ENCODE measurements around the gene RNF168.
A peak's percentile ranks its signal among the peaks of the same experiment; 100 is the strongest.
"Not testable (repeated sequence)": the region's sequence is repeated elsewhere in the genome, so short reads cannot be mapped to it uniquely, and the experiment has no call there.

The RNF168 gene

DNA sequence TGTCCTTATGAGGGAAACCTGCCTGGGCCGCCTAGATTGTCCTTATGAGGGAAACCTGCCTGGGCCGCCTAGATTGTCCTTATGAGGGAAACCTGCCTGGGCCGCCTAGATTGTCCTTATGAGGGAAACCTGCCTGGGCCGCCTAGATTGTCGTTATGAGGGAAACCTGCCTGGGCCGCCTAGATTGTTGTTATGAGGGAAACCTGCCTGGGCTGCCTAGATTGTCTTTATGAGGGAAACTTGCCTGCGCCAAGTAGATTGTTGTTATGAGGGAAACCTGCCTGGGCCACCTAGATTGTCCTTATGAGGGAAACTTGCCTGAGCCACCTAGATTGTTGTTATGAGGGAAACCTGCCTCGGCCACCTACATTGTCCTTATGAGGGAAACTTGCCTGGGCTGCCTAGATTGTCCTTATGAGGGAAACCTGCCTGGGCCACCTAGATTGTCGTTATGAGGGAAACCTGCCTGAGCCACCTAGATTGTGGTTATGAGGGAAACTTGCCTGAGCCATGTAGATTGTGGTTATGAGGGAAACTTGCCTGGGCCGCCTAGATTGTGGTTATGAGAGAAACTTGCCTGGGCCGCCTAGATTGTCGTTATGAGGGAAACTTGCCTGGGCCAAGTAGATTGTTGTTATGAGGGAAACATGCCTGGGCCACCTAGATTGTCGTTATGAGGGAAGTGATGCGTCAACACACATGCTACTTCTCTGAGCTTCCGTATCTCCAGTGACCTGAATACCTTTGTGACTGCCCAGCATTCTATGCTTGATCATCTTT, 8.3 kb upstream of the RNF168 start:
- no CpG with 5 or more reads among the region's 15 CpGs for WGBS, 2 donors (ENCODE audit: extremely low coverage in 2 of 2, insufficient read length in 2 of 2, insufficient replicate concordance in 1 of 2)
- H3K18ac ChIP-seq (ENCODE audit: low read length): not testable (repeated sequence)

DNA sequence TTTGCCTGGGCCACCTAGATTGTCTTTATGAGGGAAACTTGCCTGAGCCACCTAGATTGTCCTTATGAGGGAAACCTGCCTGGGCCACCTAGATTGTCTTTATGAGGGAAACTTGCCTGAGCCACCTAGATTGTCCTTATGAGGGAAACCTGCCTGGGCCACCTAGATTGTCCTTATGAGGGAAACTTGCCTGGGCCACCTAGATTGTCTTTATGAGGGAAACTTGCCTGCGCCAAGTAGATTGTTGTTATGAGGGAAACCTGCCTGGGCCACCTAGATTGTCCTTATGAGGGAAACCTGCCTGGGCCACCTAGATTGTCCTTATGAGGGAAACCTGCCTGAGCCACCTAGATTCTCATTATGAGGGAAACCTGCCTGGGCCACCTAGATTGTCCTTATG, 7.5 kb upstream of the RNF168 start:
- not testable (repeated sequence) for H2AK5ac ChIP-seq (ENCODE audit: low read depth, low read length); H2BK5ac ChIP-seq (ENCODE audit: low read length); H4K8ac ChIP-seq (ENCODE audit: low read depth, low read length); H3K23ac ChIP-seq (ENCODE audit: low read depth, low read length, poor library complexity); H3K4me3 ChIP-seq (ENCODE audit: low read length in 2 of 2); H2BK12ac ChIP-seq (ENCODE audit: low read length); DNase-seq (ENCODE audit: low spot score); H3K27me3 ChIP-seq (ENCODE audit: control insufficient read depth in 3 of 3, insufficient read depth in 3 of 3, low read depth in 1 of 3, low read length in 3 of 3); H3K4me1 ChIP-seq (ENCODE audit: control insufficient read depth in 2 of 2, insufficient read depth in 1 of 2, low read depth in 1 of 2, low read length in 2 of 2); H3K9ac ChIP-seq (ENCODE audit: low read depth, low read length, poor library complexity); H3K27ac ChIP-seq (replicated peaks; ENCODE audit: low read length); H3K4me2 ChIP-seq (ENCODE audit: insufficient read depth, low read length, poor library complexity, severe bottlenecking); H3K36me3 ChIP-seq (replicated peaks in 1 of 2; ENCODE audit: control insufficient read depth in 2 of 2, insufficient read depth in 2 of 2, low read length in 2 of 2); H2AFZ ChIP-seq (ENCODE audit: low read length); H2BK15ac ChIP-seq (ENCODE audit: low read length); H3K18ac ChIP-seq (ENCODE audit: low read length); H2BK120ac ChIP-seq (ENCODE audit: low read depth, low read length); H3K79me1 ChIP-seq (ENCODE audit: low read depth, low read length); H4K91ac ChIP-seq (ENCODE audit: low read depth, low read length, poor library complexity); H3K4ac ChIP-seq (ENCODE audit: low read length); H3K14ac ChIP-seq (ENCODE audit: low read length)
- WGBS, 2 donors (ENCODE audit: extremely low coverage in 2 of 2, insufficient read length in 2 of 2, insufficient replicate concordance in 1 of 2): no CpG with 5 or more reads among the region's 1 CpG
- peaks cover 0 to 13% of the 10 kb centered on the region in 2 donors for H3K9me3 ChIP-seq (replicated peaks in 1 of 2; ENCODE audit: control insufficient read depth in 2 of 2, insufficient read depth in 1 of 2, low read depth in 1 of 2, low read length in 2 of 2)

More for the DNA sequence above, 8.3 kb upstream of the RNF168 start:
- H3K79me1 ChIP-seq (ENCODE audit: low read depth, low read length); H3K4me3 ChIP-seq (ENCODE audit: low read length in 2 of 2); H2BK12ac ChIP-seq (ENCODE audit: low read length); H2BK5ac ChIP-seq (ENCODE audit: low read length); H3K4me2 ChIP-seq (ENCODE audit: insufficient read depth, low read length, poor library complexity, severe bottlenecking); H2AFZ ChIP-seq (ENCODE audit: low read length); H3K9ac ChIP-seq (ENCODE audit: low read depth, low read length, poor library complexity); H4K91ac ChIP-seq (ENCODE audit: low read depth, low read length, poor library complexity); H2AK5ac ChIP-seq (ENCODE audit: low read depth, low read length); H3K4me1 ChIP-seq (ENCODE audit: control insufficient read depth in 2 of 2, insufficient read depth in 1 of 2, low read depth in 1 of 2, low read length in 2 of 2); H3K4ac ChIP-seq (ENCODE audit: low read length); H2BK120ac ChIP-seq (ENCODE audit: low read depth, low read length); H3K27me3 ChIP-seq (ENCODE audit: control insufficient read depth in 3 of 3, insufficient read depth in 3 of 3, low read depth in 1 of 3, low read length in 3 of 3); DNase-seq (ENCODE audit: low spot score); H3K23ac ChIP-seq (ENCODE audit: low read depth, low read length, poor library complexity); H2BK15ac ChIP-seq (ENCODE audit: low read length); H4K8ac ChIP-seq (ENCODE audit: low read depth, low read length); H3K27ac ChIP-seq (replicated peaks; ENCODE audit: low read length); H3K14ac ChIP-seq (ENCODE audit: low read length); H3K36me3 ChIP-seq (replicated peaks in 1 of 2; ENCODE audit: control insufficient read depth in 2 of 2, insufficient read depth in 2 of 2, low read length in 2 of 2): not testable (repeated sequence)
- H3K9me3 ChIP-seq (replicated peaks in 1 of 2; ENCODE audit: control insufficient read depth in 2 of 2, insufficient read depth in 1 of 2, low read depth in 1 of 2, low read length in 2 of 2): peaks cover 2 to 13% of the 10 kb centered on the region in 2 donors

DNA sequence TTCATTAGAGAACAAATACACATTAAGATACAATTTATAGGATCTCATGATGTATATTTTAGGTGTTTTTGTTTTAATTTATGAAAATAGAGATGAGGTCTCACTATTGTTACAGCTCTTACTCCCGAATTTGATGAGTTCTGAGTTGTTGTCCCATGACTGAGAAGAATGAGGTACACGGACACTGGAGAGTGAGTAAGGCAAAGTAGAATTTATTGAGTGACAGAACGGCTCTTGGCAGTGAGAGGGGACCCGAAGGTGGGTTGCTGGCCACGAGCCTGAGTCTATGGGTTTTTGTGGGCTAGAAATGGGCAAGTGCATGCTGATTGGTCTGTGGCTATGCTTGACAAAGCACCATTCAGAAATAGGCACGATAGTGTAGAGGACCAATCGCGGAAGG, 3.1 kb upstream of the RNF168 start:
- H3K9me3 ChIP-seq (replicated peaks in 1 of 2; ENCODE audit: control insufficient read depth in 2 of 2, insufficient read depth in 1 of 2, low read depth in 1 of 2, low read length in 2 of 2): peaks cover 0 to 13% of the 10 kb centered on the region in 2 donors

DNA sequence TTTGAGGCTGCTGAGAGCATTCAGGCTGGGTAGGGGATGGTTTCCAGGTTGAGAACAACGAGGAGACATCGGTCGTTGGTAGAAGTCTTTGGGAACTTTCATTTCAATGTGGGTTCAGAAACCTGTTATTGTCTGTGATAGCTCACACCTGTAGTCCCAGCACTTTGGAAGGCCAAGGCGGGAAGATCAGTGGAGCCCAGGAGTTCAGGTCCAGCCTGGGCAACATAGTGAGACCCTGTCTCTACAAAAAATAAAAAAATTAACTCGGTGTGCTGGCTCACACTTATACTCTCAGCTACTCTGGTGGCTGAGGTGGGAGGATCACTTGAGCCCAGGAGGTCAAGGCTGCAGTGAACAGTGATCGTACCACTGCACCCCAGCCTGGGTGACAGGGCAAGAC, 988 bp upstream of the RNF168 start:
- no CpG with 5 or more reads among the region's 6 CpGs for WGBS, 2 donors (ENCODE audit: extremely low coverage in 2 of 2, insufficient read length in 2 of 2, insufficient replicate concordance in 1 of 2)
- Histone ChIP-seq H3K4ac (ENCODE audit: low read length) (no peak overlapping the region), H3K27ac (replicated peaks; ENCODE audit: low read length) (no peak overlapping the region), H4K8ac (ENCODE audit: low read depth, low read length) (no peak overlapping the region), H3K79me1 (ENCODE audit: low read depth, low read length) (peaks cover 3% of the 10 kb centered on the region), H3K36me3 (replicated peaks in 1 of 2; ENCODE audit: control insufficient read depth in 2 of 2, insufficient read depth in 2 of 2, low read length in 2 of 2) (peaks cover 0 to 13% of the 10 kb centered on the region in 2 donors), H2BK15ac (ENCODE audit: low read length) (no peak overlapping the region), H3K9me3 (replicated peaks in 1 of 2; ENCODE audit: control insufficient read depth in 2 of 2, insufficient read depth in 1 of 2, low read depth in 1 of 2, low read length in 2 of 2) (peaks cover 0 to 16% of the 10 kb centered on the region in 2 donors), H3K18ac (ENCODE audit: low read length) (no peak overlapping the region), H3K4me3 (ENCODE audit: low read length in 2 of 2) (no peak overlapping the region), H2AFZ (ENCODE audit: low read length) (peak overlapping the region; percentile 92), H3K4me2 (ENCODE audit: insufficient read depth, low read length, poor library complexity, severe bottlenecking) (no peak overlapping the region), H3K9ac (ENCODE audit: low read depth, low read length, poor library complexity) (no peak overlapping the region), H3K27me3 (ENCODE audit: control insufficient read depth in 3 of 3, insufficient read depth in 3 of 3, low read depth in 1 of 3, low read length in 3 of 3) (no peaks in the 10 kb centered on the region), H2BK5ac (ENCODE audit: low read length) (no peak overlapping the region), H3K4me1 (ENCODE audit: control insufficient read depth in 2 of 2, insufficient read depth in 1 of 2, low read depth in 1 of 2, low read length in 2 of 2) (peaks cover 2 to 3% of the 10 kb centered on the region in 2 donors), H2BK12ac (ENCODE audit: low read length) (no peak overlapping the region), H3K23ac (ENCODE audit: low read depth, low read length, poor library complexity) (no peak overlapping the region), H2BK120ac (ENCODE audit: low read depth, low read length) (no peak overlapping the region), H2AK5ac (ENCODE audit: low read depth, low read length) (no peak overlapping the region), H3K14ac (ENCODE audit: low read length) (no peak overlapping the region), H4K91ac (ENCODE audit: low read depth, low read length, poor library complexity) (no peak overlapping the region)
- DNase-seq (ENCODE audit: low spot score): no peak

More for the DNA sequence above, 3.1 kb upstream of the RNF168 start:
- Histone ChIP-seq H3K9ac (ENCODE audit: low read depth, low read length, poor library complexity) (no peak overlapping the region), H2BK15ac (ENCODE audit: low read length) (no peak overlapping the region), H3K4me3 (ENCODE audit: low read length in 2 of 2) (no peak overlapping the region), H3K4ac (ENCODE audit: low read length) (no peak overlapping the region), H3K14ac (ENCODE audit: low read length) (no peak overlapping the region), H3K18ac (ENCODE audit: low read length) (no peak overlapping the region), H4K91ac (ENCODE audit: low read depth, low read length, poor library complexity) (no peak overlapping the region), H2BK12ac (ENCODE audit: low read length) (no peak overlapping the region), H2BK120ac (ENCODE audit: low read depth, low read length) (no peak overlapping the region), H2AFZ (ENCODE audit: low read length) (no peak overlapping the region), H3K23ac (ENCODE audit: low read depth, low read length, poor library complexity) (no peak overlapping the region), H2AK5ac (ENCODE audit: low read depth, low read length) (no peak overlapping the region), H2BK5ac (ENCODE audit: low read length) (no peak overlapping the region), H3K4me1 (ENCODE audit: control insufficient read depth in 2 of 2, insufficient read depth in 1 of 2, low read depth in 1 of 2, low read length in 2 of 2) (peaks cover 0 to 3% of the 10 kb centered on the region in 2 donors), H3K36me3 (replicated peaks in 1 of 2; ENCODE audit: control insufficient read depth in 2 of 2, insufficient read depth in 2 of 2, low read length in 2 of 2) (no peaks in the 10 kb centered on the region), H3K27me3 (ENCODE audit: control insufficient read depth in 3 of 3, insufficient read depth in 3 of 3, low read depth in 1 of 3, low read length in 3 of 3) (peaks cover 0 to 3% (median 0%) of the 10 kb centered on the region in 3 experiments), H3K27ac (replicated peaks; ENCODE audit: low read length) (no peak overlapping the region), H3K4me2 (ENCODE audit: insufficient read depth, low read length, poor library complexity, severe bottlenecking) (no peak overlapping the region), H4K8ac (ENCODE audit: low read depth, low read length) (no peak overlapping the region), H3K79me1 (ENCODE audit: low read depth, low read length) (peaks cover 3% of the 10 kb centered on the region)
- no CpG with 5 or more reads among the region's 8 CpGs for WGBS, 2 donors (ENCODE audit: extremely low coverage in 2 of 2, insufficient read length in 2 of 2, insufficient replicate concordance in 1 of 2)
- DNase-seq (ENCODE audit: low spot score): no peak
